GM12878 (cell line): ENCODE results near the gene SRSF11. TPM values are rescaled to one million over a fixed set of nuclear protein-coding genes. Genes with fewer than 3 reads are reported as not detected.

Source experiments
- ATF7 ChIP-seq: fragments of 450-650 bp; IDR thresholded peaks from 2 replicates; pipeline ENCODE4 v1.6.1; 2016; ENCODE audit warnings: low read depth, mild to moderate bottlenecking
- CREM ChIP-seq: IDR thresholded peaks from 2 replicates; pipeline ENCODE4 v1.6.1; 2014; ENCODE audit warnings: antibody characterized with exemption, low read depth
- EED ChIP-seq: sonication (generic); IDR thresholded peaks from 2 replicates; pipeline ENCODE4 v1.6.1; 2016; ENCODE audit warnings: antibody characterized with exemption, low read depth
- EGR1 ChIP-seq, 2 experiments: IDR thresholded peaks; 1 replicate in 1 of 2; 2 replicates in 1 of 2; pipeline ENCODE4 v1.6.1; 2011 to 2012; ENCODE audit warnings: low read depth in 2 of 2, low read length in 2 of 2, borderline replicate concordance in 1 of 2, mild to moderate bottlenecking in 1 of 2, moderate library complexity in 1 of 2
- ESRRA ChIP-seq: IDR thresholded peaks from 2 replicates; pipeline ENCODE4 v1.6.1; 2012; ENCODE audit warnings: mild to moderate bottlenecking, low read length, improper control_type of control experiment
- FOS ChIP-seq: IDR thresholded peaks from 3 replicates; pipeline ENCODE4 v1.6.1; 2011; ENCODE audit warnings: borderline replicate concordance; ENCODE audit not compliant: insufficient read length; ENCODE audit errors: extremely low read depth
- FOXM1 ChIP-seq: IDR thresholded peaks from 2 replicates; pipeline ENCODE4 v1.6.1; 2012; ENCODE audit warnings: low read depth, mild to moderate bottlenecking, inconsistent platforms, low read length, moderate library complexity
- GATAD2B ChIP-seq: fragments of 450-650 bp; conservative IDR thresholded peaks from 2 replicates; pipeline ENCODE4 v1.6.1; 2017; ENCODE audit warnings: low read depth, mild to moderate bottlenecking, moderate library complexity
- IKZF2 ChIP-seq, 2 experiments: fragments of 450-650 bp; IDR thresholded peaks; 2 replicates each; pipeline ENCODE4 v1.6.1; 2017; ENCODE audit warnings: mild to moderate bottlenecking in 2 of 2, moderate library complexity in 2 of 2
- KLF5 ChIP-seq: fragments of 450-650 bp; IDR thresholded peaks from 2 replicates; pipeline ENCODE4 v1.6.1; 2014; ENCODE audit warnings: mild to moderate bottlenecking; ENCODE audit not compliant: partially characterized antibody
- LARP7 ChIP-seq: fragments of 450-650 bp; IDR thresholded peaks from 2 replicates; pipeline ENCODE4 v1.6.1; 2017; ENCODE audit warnings: mild to moderate bottlenecking
- MYC ChIP-seq: IDR thresholded peaks from 2 replicates; pipeline ENCODE4 v1.6.1; 2011; ENCODE audit warnings: mild to moderate bottlenecking, low read length, moderate library complexity, inconsistent platforms; ENCODE audit not compliant: insufficient read depth, insufficient replicate concordance, insufficient read length, severe bottlenecking
- NBN ChIP-seq: fragments of 450-650 bp; IDR thresholded peaks from 2 replicates; pipeline ENCODE4 v1.6.1; 2016
- NKRF ChIP-seq: fragments of 450-650 bp; conservative IDR thresholded peaks from 2 replicates; pipeline ENCODE4 v1.6.1; 2017; ENCODE audit warnings: mild to moderate bottlenecking, moderate library complexity
- PAX8 ChIP-seq: fragments of 450-650 bp; IDR thresholded peaks from 2 replicates; pipeline ENCODE4 v1.6.1; 2017; ENCODE audit warnings: mild to moderate bottlenecking, moderate library complexity
- POU2F2 ChIP-seq: IDR thresholded peaks from 3 replicates; pipeline ENCODE4 v1.6.1; 2011; ENCODE audit warnings: low read depth, mild to moderate bottlenecking, low read length, borderline replicate concordance
- RBBP5 ChIP-seq: fragments of 200-600 bp; sonication (generic); conservative IDR thresholded peaks from 2 replicates; pipeline ENCODE4 v1.6.1; 2016
- SUPT20H ChIP-seq: IDR thresholded peaks from 2 replicates; pipeline ENCODE4 v1.6.1; 2011; ENCODE audit warnings: low read depth, mild to moderate bottlenecking, low read length, moderate library complexity, borderline replicate concordance; ENCODE audit not compliant: control insufficient read depth
- TAF1 ChIP-seq: IDR thresholded peaks from 2 replicates; pipeline ENCODE4 v1.6.1; 2011; ENCODE audit warnings: mild to moderate bottlenecking, low read depth, low read length, borderline replicate concordance
- polyA plus RNA-seq, 11 experiments: library from polyadenylated mRNA; depleted of rRNA in 4 of 11; unstranded in 6 of 11; stranded (reverse) in 5 of 11; fragments of >200 nt; fragmentation: Nextera tagmentation in 4 of 11; fragmentation: Illumina TruSeq in 1 of 11; extraction: Ambion mirVana in 4 of 11; extraction: Trizol in 1 of 11; gene quantifications; 1 replicate in 1 of 11; 2 replicates in 10 of 11; pipeline versions ENCODE4 v1.2.1 to v1.2.3, GENCODE V29; 2011 to 2016; ENCODE audit warnings: inconsistent platforms in 2 of 11, missing spikeins in 2 of 11, low read depth in 1 of 11
- total RNA-seq, 4 experiments: library from RNA; depleted of rRNA in 3 of 4; stranded (reverse); fragments of >200 nt in 3 of 4; fragmentation: Illumina TruSeq in 1 of 4; extraction: Trizol in 1 of 4; gene quantifications; 2 replicates each; pipeline versions ENCODE4 v1.2.1 to v1.2.3, GENCODE V29; 2013 to 2021
- TF ChIP-seq, protein P1 (sequence below): IDR thresholded peaks from 2 replicates; pipeline ENCODE4 v1.6.1; 2012; ENCODE audit warnings: improper control_type of control experiment, low read depth, low read length; ENCODE audit not compliant: insufficient replicate concordance
- TF ChIP-seq, protein P2 (sequence below): fragments of 450-650 bp; IDR thresholded peaks from 2 replicates; pipeline ENCODE4 v1.6.1; 2016; ENCODE audit warnings: mild to moderate bottlenecking

SRSF11 gene
- total and polyA plus RNA-seq, 10 of the 15 experiments (the other 5 are each of a cell fraction or from before 2014, with no cell fraction given): 83.0 to 424 (median 207) TPM

DNA sequence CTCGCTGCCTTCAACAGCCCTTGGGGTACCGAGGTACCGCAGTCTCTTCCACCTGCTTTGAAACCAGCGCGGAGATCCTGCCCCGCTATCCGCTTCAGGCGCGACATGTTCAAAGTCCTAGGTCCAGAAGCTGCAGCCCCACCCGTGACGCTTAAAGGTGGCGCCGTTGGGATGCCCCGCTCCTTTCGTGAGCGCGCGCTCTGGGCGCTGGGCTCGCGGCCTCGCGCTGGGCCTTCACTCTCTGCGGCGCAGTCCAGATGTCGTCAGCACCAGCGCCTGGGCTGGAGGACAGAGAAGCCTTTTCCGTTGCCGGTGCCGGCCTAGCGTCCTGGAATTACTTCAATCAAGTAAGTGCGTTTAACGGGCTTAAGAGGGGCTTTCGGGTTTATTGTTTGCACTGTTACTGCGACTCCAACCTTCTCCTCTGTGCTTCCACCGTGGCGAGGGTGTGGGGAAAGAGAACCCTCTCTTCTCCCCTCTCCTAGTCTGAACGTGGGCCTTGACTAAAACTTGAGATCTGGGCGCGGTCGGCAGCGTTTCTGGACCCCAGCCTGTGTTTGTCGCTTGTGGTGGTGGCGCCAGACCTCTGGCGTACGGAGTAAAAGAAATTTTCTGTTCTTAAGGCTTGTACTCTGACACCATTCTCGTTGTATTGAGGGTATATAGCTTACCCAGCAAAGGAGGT lies 15.6 kb upstream of the SRSF11 start, which contains the start of gene LRRC40 (continued):
- TF ChIP-seq, protein P1, sequence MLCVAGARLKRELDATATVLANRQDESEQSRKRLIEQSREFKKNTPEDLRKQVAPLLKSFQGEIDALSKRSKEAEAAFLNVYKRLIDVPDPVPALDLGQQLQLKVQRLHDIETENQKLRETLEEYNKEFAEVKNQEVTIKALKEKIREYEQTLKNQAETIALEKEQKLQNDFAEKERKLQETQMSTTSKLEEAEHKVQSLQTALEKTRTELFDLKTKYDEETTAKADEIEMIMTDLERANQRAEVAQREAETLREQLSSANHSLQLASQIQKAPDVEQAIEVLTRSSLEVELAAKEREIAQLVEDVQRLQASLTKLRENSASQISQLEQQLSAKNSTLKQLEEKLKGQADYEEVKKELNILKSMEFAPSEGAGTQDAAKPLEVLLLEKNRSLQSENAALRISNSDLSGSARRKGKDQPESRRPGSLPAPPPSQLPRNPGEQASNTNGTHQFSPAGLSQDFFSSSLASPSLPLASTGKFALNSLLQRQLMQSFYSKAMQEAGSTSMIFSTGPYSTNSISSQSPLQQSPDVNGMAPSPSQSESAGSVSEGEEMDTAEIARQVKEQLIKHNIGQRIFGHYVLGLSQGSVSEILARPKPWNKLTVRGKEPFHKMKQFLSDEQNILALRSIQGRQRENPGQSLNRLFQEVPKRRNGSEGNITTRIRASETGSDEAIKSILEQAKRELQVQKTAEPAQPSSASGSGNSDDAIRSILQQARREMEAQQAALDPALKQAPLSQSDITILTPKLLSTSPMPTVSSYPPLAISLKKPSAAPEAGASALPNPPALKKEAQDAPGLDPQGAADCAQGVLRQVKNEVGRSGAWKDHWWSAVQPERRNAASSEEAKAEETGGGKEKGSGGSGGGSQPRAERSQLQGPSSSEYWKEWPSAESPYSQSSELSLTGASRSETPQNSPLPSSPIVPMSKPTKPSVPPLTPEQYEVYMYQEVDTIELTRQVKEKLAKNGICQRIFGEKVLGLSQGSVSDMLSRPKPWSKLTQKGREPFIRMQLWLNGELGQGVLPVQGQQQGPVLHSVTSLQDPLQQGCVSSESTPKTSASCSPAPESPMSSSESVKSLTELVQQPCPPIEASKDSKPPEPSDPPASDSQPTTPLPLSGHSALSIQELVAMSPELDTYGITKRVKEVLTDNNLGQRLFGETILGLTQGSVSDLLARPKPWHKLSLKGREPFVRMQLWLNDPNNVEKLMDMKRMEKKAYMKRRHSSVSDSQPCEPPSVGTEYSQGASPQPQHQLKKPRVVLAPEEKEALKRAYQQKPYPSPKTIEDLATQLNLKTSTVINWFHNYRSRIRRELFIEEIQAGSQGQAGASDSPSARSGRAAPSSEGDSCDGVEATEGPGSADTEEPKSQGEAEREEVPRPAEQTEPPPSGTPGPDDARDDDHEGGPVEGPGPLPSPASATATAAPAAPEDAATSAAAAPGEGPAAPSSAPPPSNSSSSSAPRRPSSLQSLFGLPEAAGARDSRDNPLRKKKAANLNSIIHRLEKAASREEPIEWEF: no peak
- TF ChIP-seq FOS (no peak), KLF5 (peak; percentile 73), GATAD2B (no peak; the same call in 1 of the 2 replicates), EGR1 (IDR thresholded peaks at IDR 0.05; ENCODE audit: borderline replicate concordance in 1 of 2, low read depth in 2 of 2, low read length in 2 of 2) (no peak), LARP7 (peak; percentile 48; the same call in 1 of the 2 replicates), TAF1 (peak; percentile 52; the same call in 1 of the 2 replicates), EED (no peak), NKRF (peak; percentile 56), IKZF2 (IDR thresholded peaks at IDR 0.05) (peak in 1 of 2 experiments; percentile 31; a peak in 1 of 4 replicates), POU2F2 (no peak; the same call in 2 of the 3 replicates), MYC (peak; percentile 75), ATF7 (no peak), NBN (peak; percentile 98), CREM (peak; percentile 100), SUPT20H (no peak), FOXM1 (no peak), RBBP5 (0 out of 2 replicates have a peak, but pooled peaks have one; percentile 11), PAX8 (no peak), ESRRA (no peak)
- TF ChIP-seq, protein P2, sequence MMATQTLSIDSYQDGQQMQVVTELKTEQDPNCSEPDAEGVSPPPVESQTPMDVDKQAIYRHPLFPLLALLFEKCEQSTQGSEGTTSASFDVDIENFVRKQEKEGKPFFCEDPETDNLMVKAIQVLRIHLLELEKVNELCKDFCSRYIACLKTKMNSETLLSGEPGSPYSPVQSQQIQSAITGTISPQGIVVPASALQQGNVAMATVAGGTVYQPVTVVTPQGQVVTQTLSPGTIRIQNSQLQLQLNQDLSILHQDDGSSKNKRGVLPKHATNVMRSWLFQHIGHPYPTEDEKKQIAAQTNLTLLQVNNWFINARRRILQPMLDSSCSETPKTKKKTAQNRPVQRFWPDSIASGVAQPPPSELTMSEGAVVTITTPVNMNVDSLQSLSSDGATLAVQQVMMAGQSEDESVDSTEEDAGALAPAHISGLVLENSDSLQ: peak; percentile 49; the same call in 1 of the 2 replicates
